WTC11 (cell line): Measurements from ENCODE around the gene TMEM72.

Experiments
- MAX ChIP-seq: sonication (generic); formaldehyde crosslinking; IDR thresholded peaks from 2 replicates; pipeline ENCODE4 v1.8.0; 2022; ENCODE audit warnings: mild to moderate bottlenecking, missing genetic modification reagents
- NR1H2 ChIP-seq: sonication (generic); formaldehyde crosslinking; IDR thresholded peaks from 2 replicates; pipeline ENCODE4 v1.9.0; 2021; ENCODE audit warnings: mild to moderate bottlenecking, moderate library complexity, missing genetic modification reagents
- RELA ChIP-seq: sonication (generic); formaldehyde crosslinking; IDR thresholded peaks from 2 replicates; pipeline ENCODE4 v1.8.1; 2022; ENCODE audit warnings: missing genetic modification reagents, mild to moderate bottlenecking, borderline replicate concordance
- SP1 ChIP-seq: sonication (generic); formaldehyde crosslinking; conservative IDR thresholded peaks from 2 replicates; pipeline ENCODE4 v1.8.1; 2022; ENCODE audit warnings: missing genetic modification reagents
- USF2 ChIP-seq: sonication (generic); formaldehyde crosslinking; IDR thresholded peaks from 2 replicates; pipeline ENCODE4 v1.8.1; 2023; ENCODE audit warnings: mild to moderate bottlenecking, missing genetic modification reagents, moderate library complexity
- TF ChIP-seq, protein P1 (sequence below): fragments of 250-450 bp; sonication (Bioruptor Pico); IDR thresholded peaks from 2 replicates; pipeline ENCODE4 v2.1.2; 2022; ENCODE audit warnings: mild to moderate bottlenecking, moderate library complexity
- TF ChIP-seq, protein P2 (sequence below): fragments of 200-600 bp; IDR thresholded peaks from 2 replicates; pipeline ENCODE4 v1.8.0; 2022; ENCODE audit warnings: antibody characterized with exemption

GRCh38 chr10:44980309-44981171 is 69.4 kb downstream of the TMEM72 start:
- TF ChIP-seq, protein P1, sequence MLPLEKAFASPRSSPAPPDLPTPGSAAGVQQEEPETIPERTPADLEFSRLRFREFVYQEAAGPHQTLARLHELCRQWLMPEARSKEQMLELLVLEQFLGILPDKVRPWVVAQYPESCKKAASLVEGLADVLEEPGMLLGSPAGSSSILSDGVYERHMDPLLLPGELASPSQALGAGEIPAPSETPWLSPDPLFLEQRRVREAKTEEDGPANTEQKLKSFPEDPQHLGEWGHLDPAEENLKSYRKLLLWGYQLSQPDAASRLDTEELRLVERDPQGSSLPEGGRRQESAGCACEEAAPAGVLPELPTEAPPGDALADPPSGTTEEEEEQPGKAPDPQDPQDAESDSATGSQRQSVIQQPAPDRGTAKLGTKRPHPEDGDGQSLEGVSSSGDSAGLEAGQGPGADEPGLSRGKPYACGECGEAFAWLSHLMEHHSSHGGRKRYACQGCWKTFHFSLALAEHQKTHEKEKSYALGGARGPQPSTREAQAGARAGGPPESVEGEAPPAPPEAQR (CRISPR knock-in tag), result no peak
- TF ChIP-seq, protein P2, sequence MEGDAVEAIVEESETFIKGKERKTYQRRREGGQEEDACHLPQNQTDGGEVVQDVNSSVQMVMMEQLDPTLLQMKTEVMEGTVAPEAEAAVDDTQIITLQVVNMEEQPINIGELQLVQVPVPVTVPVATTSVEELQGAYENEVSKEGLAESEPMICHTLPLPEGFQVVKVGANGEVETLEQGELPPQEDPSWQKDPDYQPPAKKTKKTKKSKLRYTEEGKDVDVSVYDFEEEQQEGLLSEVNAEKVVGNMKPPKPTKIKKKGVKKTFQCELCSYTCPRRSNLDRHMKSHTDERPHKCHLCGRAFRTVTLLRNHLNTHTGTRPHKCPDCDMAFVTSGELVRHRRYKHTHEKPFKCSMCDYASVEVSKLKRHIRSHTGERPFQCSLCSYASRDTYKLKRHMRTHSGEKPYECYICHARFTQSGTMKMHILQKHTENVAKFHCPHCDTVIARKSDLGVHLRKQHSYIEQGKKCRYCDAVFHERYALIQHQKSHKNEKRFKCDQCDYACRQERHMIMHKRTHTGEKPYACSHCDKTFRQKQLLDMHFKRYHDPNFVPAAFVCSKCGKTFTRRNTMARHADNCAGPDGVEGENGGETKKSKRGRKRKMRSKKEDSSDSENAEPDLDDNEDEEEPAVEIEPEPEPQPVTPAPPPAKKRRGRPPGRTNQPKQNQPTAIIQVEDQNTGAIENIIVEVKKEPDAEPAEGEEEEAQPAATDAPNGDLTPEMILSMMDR, result no peak
- no peak for TF ChIP-seq USF2 (CRISPR knock-in tag)
- no peak for TF ChIP-seq MAX
- TF ChIP-seq RELA (CRISPR knock-in tag), result no peak
- no peak for TF ChIP-seq SP1 (CRISPR knock-in tag)
- no peak for TF ChIP-seq NR1H2
